Central memory CD8-positive, alpha-beta T cell (primary cell): ENCODE measurements around the gene RNF40.
A peak's percentile ranks its signal among the peaks of the same experiment; 100 is the strongest.

Experiments used
- ATAC-seq: fragments of 150-1000 bp; cut with Tn5 transposase; replicated peaks from 2 replicates; pipeline ENCODE4 v1.10.0; 2022; ENCODE audit warnings: mild to moderate bottlenecking, moderate FRiP score, moderate number of reproducible peaks; ENCODE audit not compliant: poor library complexity, severe bottlenecking; ENCODE audit errors: extremely low read depth
- DNase-seq, 2 donors: peaks; one replicate each; pipeline ENCODE4 v3.0.0; 2021; ENCODE audit warnings: low spot score in 2 of 2
- H3K27ac Mint-ChIP-seq: one replicate; pipeline ENCODE4 v1.8.0; 2022; ENCODE audit warnings: low read depth, mild to moderate bottlenecking, moderate library complexity, mixed read lengths
- H3K27me3 Mint-ChIP-seq: one replicate; pipeline ENCODE4 v1.8.0; 2022; ENCODE audit warnings: mixed read lengths
- H3K36me3 Mint-ChIP-seq: one replicate; pipeline ENCODE4 v1.8.0; 2022; ENCODE audit warnings: mild to moderate bottlenecking, moderate library complexity, mixed read lengths; ENCODE audit not compliant: insufficient read depth
- H3K4me1 Mint-ChIP-seq: one replicate; pipeline ENCODE4 v1.8.0; 2022; ENCODE audit warnings: mixed read lengths
- H3K4me3 Mint-ChIP-seq: one replicate; pipeline ENCODE4 v1.8.0; 2022; ENCODE audit warnings: mild to moderate bottlenecking, moderate library complexity, mixed read lengths
- H3K9me3 Mint-ChIP-seq: one replicate; pipeline ENCODE4 v1.8.0; 2022; ENCODE audit warnings: mixed read lengths

The RNF40 gene

GRCh38 chr16:30747331-30747730 is 14.8 kb upstream of the RNF40 start:
- ATAC-seq (no peak), DNase-seq (no peak)
- Mint-ChIP-seq H3K27me3 (no peaks in the 10 kb centered on the region), H3K36me3 (peaks cover 30% of the 10 kb centered on the region), H3K4me1 (peaks cover 36% of the 10 kb centered on the region), H3K9me3 (no peaks in the 10 kb centered on the region), H3K4me3 (peak overlapping the region; percentile 90), H3K27ac (peak overlapping the region; percentile 86)

DNA sequence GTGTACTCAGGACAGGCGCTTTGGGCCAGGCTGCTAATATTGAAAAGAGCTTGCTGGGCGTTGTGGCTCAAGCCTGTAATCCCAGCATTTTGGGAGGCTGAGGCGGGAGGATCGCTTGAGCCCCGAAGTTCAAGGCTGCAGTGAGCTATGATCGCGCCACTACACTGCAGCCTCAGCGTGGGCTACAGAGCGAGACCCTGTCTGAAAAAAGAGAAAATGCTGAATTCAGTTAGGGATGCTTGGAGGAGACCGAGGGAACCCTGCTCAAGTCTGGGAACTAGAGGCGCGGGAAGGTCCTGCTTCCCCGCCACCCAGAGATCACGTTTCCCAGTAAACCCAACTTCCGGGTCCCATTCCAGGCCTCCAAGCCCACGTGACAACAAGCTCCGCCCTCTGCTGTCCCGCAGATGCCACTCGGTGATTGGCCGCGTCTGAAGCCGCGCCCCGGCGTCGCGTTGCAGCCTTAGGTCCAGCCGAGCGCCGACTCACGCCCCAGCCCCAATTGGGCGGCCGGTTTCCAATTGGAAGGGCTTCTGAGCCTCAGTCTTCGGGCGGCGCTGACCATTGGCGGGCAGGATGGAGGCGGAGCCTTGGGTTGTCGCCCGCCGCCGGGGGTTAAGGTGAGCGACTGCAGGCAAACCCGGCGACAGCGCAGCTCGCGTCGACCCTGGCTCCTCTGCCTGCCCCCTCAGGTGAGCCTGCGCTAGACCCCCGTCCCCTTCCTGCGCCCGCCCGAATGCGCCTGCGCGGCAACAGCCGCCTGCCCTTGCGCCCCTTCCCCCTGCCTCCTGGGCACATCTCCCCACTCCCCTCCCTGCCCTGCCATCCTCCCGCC is 14.1 kb upstream of the RNF40 start, which contains the start of gene PHKG2:
Gene PHKG2, plus strand, starts transcription at position 627 of the 835 bp plus-strand sequence. CDS start 396 bp downstream, outside the sequence.
- H3K4me3 Mint-ChIP-seq: peak within 1 kb of the TSS; percentile 90
- ATAC-seq: peak; percentile 97
- no peaks in the 10 kb centered on the region for H3K27me3 Mint-ChIP-seq
- DNase-seq: peak; percentile 86 to 93
- peaks cover 36% of the 10 kb centered on the region for H3K4me1 Mint-ChIP-seq
- H3K27ac Mint-ChIP-seq: peak within 1 kb of the TSS; percentile 86
- H3K36me3 Mint-ChIP-seq: peaks cover 33% of the 10 kb centered on the region
- no peaks in the 10 kb centered on the region for H3K9me3 Mint-ChIP-seq

GRCh38 chr16:30748634-30749445 is 13.3 kb upstream of the RNF40 start:
- ATAC-seq (peak; percentile 6), DNase-seq (no peak)

GRCh38 chr16:30750201-30750600 is 11.9 kb upstream of the RNF40 start:
- Mint-ChIP-seq H3K4me1 (peaks cover 36% of the 10 kb centered on the region), H3K9me3 (no peaks in the 10 kb centered on the region), H3K27ac (peak overlapping the region; percentile 35), H3K4me3 (no peak overlapping the region), H3K27me3 (no peaks in the 10 kb centered on the region), H3K36me3 (peaks cover 38% of the 10 kb centered on the region)
- ATAC-seq (no peak), DNase-seq (no peak)

More at GRCh38 chr16:30748634-30749445, 13.3 kb upstream of the RNF40 start:
- Mint-ChIP-seq H3K4me1 (peaks cover 36% of the 10 kb centered on the region), H3K36me3 (peaks cover 33% of the 10 kb centered on the region), H3K27ac (peak overlapping the region; percentile 86), H3K27me3 (no peaks in the 10 kb centered on the region), H3K9me3 (no peaks in the 10 kb centered on the region), H3K4me3 (peak overlapping the region; percentile 90)

GRCh38 chr16:30750876-30751465 is 11.2 kb upstream of the RNF40 start:
- Mint-ChIP-seq H3K4me1 (peaks cover 36% of the 10 kb centered on the region), H3K36me3 (peaks cover 41% of the 10 kb centered on the region), H3K27me3 (no peaks in the 10 kb centered on the region), H3K27ac (peak overlapping the region; percentile 12), H3K9me3 (no peaks in the 10 kb centered on the region), H3K4me3 (no peak overlapping the region)
- ATAC-seq (no peak), DNase-seq (no peak)

DNA sequence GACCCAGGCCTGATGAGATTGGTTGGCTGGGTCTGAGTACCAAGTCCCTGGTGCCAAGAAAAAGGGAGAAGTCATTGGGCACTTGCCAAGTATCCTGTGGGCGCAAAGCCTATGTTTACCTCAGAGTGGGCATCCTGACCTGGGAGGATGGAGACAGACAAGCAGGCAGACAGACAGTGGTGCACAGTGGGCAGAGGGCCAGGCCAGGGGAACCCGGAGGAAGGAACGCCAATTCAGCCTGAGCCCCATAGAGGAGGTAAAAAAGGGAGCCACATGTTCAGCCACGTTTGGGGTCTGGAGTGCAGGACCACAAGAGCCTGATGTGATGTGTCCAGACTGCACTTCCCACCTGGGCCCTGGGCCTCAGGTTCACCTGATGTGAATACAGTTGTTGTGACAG is 8.5 kb upstream of the RNF40 start:
- DNase-seq (no peak), ATAC-seq (no peak)
- H3K4me3 Mint-ChIP-seq: no peak overlapping the region
- H3K4me1 Mint-ChIP-seq: peaks cover 27% of the 10 kb centered on the region
- H3K27me3 Mint-ChIP-seq: no peaks in the 10 kb centered on the region
- H3K36me3 Mint-ChIP-seq: peaks cover 32% of the 10 kb centered on the region
- no peaks in the 10 kb centered on the region for H3K9me3 Mint-ChIP-seq
- no peak overlapping the region for H3K27ac Mint-ChIP-seq

DNA sequence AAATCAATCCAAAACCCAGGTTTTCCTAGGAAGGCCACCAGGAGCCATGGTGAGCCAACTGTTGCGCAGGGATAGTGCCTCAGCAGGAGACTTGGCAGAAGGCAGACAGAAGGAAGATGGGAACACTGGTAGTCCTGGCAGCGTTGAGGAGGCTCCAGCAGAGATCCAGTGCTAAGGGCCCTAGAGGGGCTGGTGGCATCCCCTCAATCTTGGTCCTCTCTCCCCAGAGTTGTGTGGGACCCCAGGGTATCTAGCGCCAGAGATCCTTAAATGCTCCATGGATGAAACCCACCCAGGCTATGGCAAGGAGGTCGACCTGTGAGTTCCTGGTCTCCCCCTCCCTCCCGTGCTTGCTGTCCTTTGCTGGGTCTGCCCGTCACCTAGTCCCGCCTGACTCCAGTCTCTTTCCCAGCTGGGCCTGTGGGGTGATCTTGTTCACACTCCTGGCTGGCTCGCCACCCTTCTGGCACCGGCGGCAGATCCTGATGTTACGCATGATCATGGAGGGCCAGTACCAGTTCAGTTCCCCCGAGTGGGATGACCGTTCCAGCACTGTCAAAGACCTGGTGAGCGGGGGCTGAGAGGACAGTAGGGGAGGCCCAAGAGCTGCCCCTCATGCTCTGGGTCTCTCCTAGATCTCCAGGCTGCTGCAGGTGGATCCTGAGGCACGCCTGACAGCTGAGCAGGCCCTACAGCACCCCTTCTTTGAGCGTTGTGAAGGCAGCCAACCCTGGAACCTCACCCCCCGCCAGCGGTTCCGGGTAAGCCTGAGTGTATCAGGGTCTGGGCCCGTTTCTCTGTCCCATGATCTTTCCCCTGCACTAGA is 6.0 kb upstream of the RNF40 start:
- no peak for ATAC-seq
- H3K27me3 Mint-ChIP-seq: no peaks in the 10 kb centered on the region
- peaks cover 23% of the 10 kb centered on the region for H3K36me3 Mint-ChIP-seq
- H3K4me1 Mint-ChIP-seq: peaks cover 14% of the 10 kb centered on the region
- no peak for DNase-seq
- H3K27ac Mint-ChIP-seq: peak overlapping the region; percentile 62
- H3K4me3 Mint-ChIP-seq: no peak overlapping the region
- H3K9me3 Mint-ChIP-seq: no peaks in the 10 kb centered on the region

- no peak for ATAC-seq
- Mint-ChIP-seq H3K9me3 (no peaks in the 10 kb centered on the region), H3K27me3 (no peaks in the 10 kb centered on the region), H3K4me1 (peaks cover 10% of the 10 kb centered on the region), H3K27ac (no peak overlapping the region), H3K36me3 (peaks cover 23% of the 10 kb centered on the region), H3K4me3 (no peak overlapping the region)
- DNase-seq: no peak
These were observed 5.4 kb upstream of the RNF40 start for GRCh38 chr16:30756781-30757100.

DNA sequence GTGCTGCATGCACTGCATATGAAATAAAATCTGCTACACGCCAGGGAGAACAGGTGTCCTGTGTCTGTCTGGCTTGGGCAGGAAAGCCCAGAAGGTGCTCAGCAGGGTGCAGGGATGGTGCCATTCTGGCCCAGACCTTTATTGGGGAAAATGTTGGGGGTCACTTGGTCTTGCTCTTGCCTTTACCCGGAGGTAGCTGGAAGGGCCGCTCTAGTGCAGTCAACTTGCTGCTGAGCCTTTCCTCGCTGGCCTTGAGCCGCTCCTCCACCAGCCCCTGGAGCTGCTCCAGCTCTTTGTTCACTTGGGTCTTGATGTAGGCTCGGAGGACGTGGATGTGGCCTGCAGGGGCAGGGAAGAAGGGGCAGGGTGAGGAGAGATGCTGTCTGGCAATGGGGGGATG is 4.8 kb upstream of the RNF40 start:
- ATAC-seq: no peak
- no peak for DNase-seq
- peaks cover 26% of the 10 kb centered on the region for H3K36me3 Mint-ChIP-seq
- H3K27me3 Mint-ChIP-seq: no peaks in the 10 kb centered on the region
- H3K27ac Mint-ChIP-seq: no peak overlapping the region
- peaks cover 10% of the 10 kb centered on the region for H3K4me1 Mint-ChIP-seq
- H3K9me3 Mint-ChIP-seq: no peaks in the 10 kb centered on the region
- H3K4me3 Mint-ChIP-seq: no peak overlapping the region

- Mint-ChIP-seq H3K27me3 (no peaks in the 10 kb centered on the region), H3K9me3 (no peaks in the 10 kb centered on the region), H3K4me1 (peaks cover 23% of the 10 kb centered on the region), H3K4me3 (no peak overlapping the region), H3K27ac (no peak overlapping the region), H3K36me3 (peaks cover 26% of the 10 kb centered on the region)
- DNase-seq (no peak), ATAC-seq (no peak)
These were observed 3.1 kb upstream of the RNF40 start for GRCh38 chr16:30758988-30759491.

- Mint-ChIP-seq H3K9me3 (no peaks in the 10 kb centered on the region), H3K4me1 (peaks cover 23% of the 10 kb centered on the region), H3K36me3 (peaks cover 26% of the 10 kb centered on the region), H3K27ac (no peak overlapping the region), H3K27me3 (no peaks in the 10 kb centered on the region), H3K4me3 (peak overlapping the region; percentile 92)
- DNase-seq (no peak), ATAC-seq (no peak)
These were observed 2.0 kb upstream of the RNF40 start for GRCh38 chr16:30760001-30760559.
